Measurements from ENCODE around the gene MICALL2.

MICALL2 gene

GRCh38 chr7:1388021-1388702, 71.1 kb downstream of the MICALL2 start:
- no peak for DNase-seq

GRCh38 chr7:1387261-1387660, 72.0 kb downstream of the MICALL2 start:
- no peak for DNase-seq

- no peak for DNase-seq
Observed at GRCh38 chr7:1386623-1387220, 72.5 kb downstream of the MICALL2 start.

- no peak for DNase-seq
Observed at GRCh38 chr7:1385809-1386622, 73.3 kb downstream of the MICALL2 start.

- no peak for DNase-seq
Observed at GRCh38 chr7:1385086-1385808, 74.0 kb downstream of the MICALL2 start.
